Panc1 (cell line): ENCODE measurements around the gene CDC42. TPM values are rescaled to one million over a fixed set of nuclear protein-coding genes. Genes with fewer than 3 reads are reported as not detected.

ENCODE experiments used
- ATAC-seq: fragments of 200-7000 bp; cut with Tn5 transposase; 2 replicates; pipeline ENCODE4 v1.9.1; 2020; ENCODE audit warnings: mild to moderate bottlenecking, moderate library complexity
- BruUV-seq: library from RNA; stranded (reverse); fragments of 400-500 nt; replicated peaks from 2 replicates; lab custom pipeline; 2021; lab: Mats Ljungman, UMichigan
- CTCF ChIA-PET: fragments of 300-600 bp; sonication (Branson Sonifier 250); formaldehyde crosslinking; loops from one replicate; lab custom pipeline; 2022; ENCODE audit warnings: antibody characterized with exemption; lab: Charles Lee
- POLR2A ChIA-PET: fragments of 300-600 bp; sonication (Branson Sonifier 250); formaldehyde crosslinking; loops from one replicate; lab custom pipeline; 2022; ENCODE audit warnings: antibody characterized with exemption; lab: Charles Lee
- DNase-seq: peaks from one replicate; pipeline ENCODE4 v3.0.0-alpha.2; 2010; ENCODE audit warnings: low read depth, low spot score
- H3K27ac ChIP-seq: 2 replicates; pipeline ENCODE4 v1.5.1; 2011; ENCODE audit warnings: mild to moderate bottlenecking, low read length, inconsistent platforms
- H3K27me3 ChIP-seq: fragments of 200-500 bp; sonication (Bioruptor generic); 2 replicates; pipeline ENCODE4 v1.6.0; 2014; ENCODE audit warnings: low read length, inconsistent platforms; ENCODE audit not compliant: control insufficient read depth, insufficient read depth
- H3K36me3 ChIP-seq: fragments of 200-500 bp; sonication (Bioruptor generic); 2 replicates; pipeline ENCODE4 v1.5.1; 2014; ENCODE audit warnings: inconsistent platforms, mild to moderate bottlenecking, low read length, moderate library complexity; ENCODE audit not compliant: control insufficient read depth, insufficient read depth
- H3K4me1 ChIP-seq: 2 replicates; pipeline ENCODE4 v1.5.1; 2011; ENCODE audit warnings: inconsistent platforms, mild to moderate bottlenecking, low read length, moderate library complexity; ENCODE audit not compliant: control insufficient read depth, insufficient read depth
- H3K4me3 ChIP-seq, 2 experiments: 2 replicates each; pipeline ENCODE4 v1.5.1; 2011 to 2012; ENCODE audit warnings: low read depth in 2 of 2, low read length in 2 of 2, mild to moderate bottlenecking in 2 of 2, inconsistent platforms in 1 of 2, moderate library complexity in 1 of 2
- H3K9me3 ChIP-seq: fragments of 200-500 bp; sonication (Bioruptor generic); 2 replicates; pipeline ENCODE4 v1.5.1; 2014; ENCODE audit warnings: low read depth, mild to moderate bottlenecking, inconsistent platforms, low read length, moderate library complexity; ENCODE audit not compliant: control insufficient read depth, insufficient read depth
- CTCF ChIP-seq: fragments of 450-650 bp; IDR thresholded peaks from 2 replicates; pipeline ENCODE4 v1.5.1; 2017; ENCODE audit warnings: mild to moderate bottlenecking
- POLR2AphosphoS5 ChIP-seq: IDR thresholded peaks from 2 replicates; pipeline ENCODE4 v1.6.1; 2012; ENCODE audit warnings: mild to moderate bottlenecking, low read depth, low read length, moderate library complexity
- SIN3A ChIP-seq: IDR thresholded peaks from 2 replicates; pipeline ENCODE4 v1.6.1; 2012; ENCODE audit warnings: low read depth, mild to moderate bottlenecking, low read length, moderate library complexity, borderline replicate concordance; ENCODE audit not compliant: insufficient read depth
- TCF7L2 ChIP-seq: IDR thresholded peaks from 2 replicates; pipeline ENCODE4 v1.6.1; 2011; ENCODE audit warnings: mild to moderate bottlenecking, low read depth, low read length, inconsistent platforms
- in situ Hi-C: cut with HindIII; loops from 2 replicates; pipeline ENCODE4 v1.10.0; 2016; ENCODE audit warnings: low sequenced_read_pairs, low pct_unique_long_range_greater_than_20kb
- intact Hi-C: fragments of 100-400 bp; cut with micrococcal nuclease; formaldehyde crosslinking; loops from one replicate; pipeline ENCODE4 v1.10.0; 2022; ENCODE audit not compliant: unreplicated experiment
- total RNA-seq: library from RNA; stranded (reverse); gene quantifications from one replicate; pipeline ENCODE4 v1.2.1, GENCODE V29; 2021; ENCODE audit not compliant: unreplicated experiment
- TF ChIP-seq, protein P1 (sequence below), 2 experiments: IDR thresholded peaks; 2 replicates each; pipeline ENCODE4 v1.6.1; 2011 to 2012; ENCODE audit warnings: low read depth in 2 of 2, control low read depth in 1 of 2, low read length in 1 of 2, mild to moderate bottlenecking in 1 of 2, moderate library complexity in 1 of 2; ENCODE audit not compliant: insufficient read depth in 1 of 2

Gene CDC42
- total RNA-seq, 1 experiment from 2014 or later: 240 TPM

DNA sequence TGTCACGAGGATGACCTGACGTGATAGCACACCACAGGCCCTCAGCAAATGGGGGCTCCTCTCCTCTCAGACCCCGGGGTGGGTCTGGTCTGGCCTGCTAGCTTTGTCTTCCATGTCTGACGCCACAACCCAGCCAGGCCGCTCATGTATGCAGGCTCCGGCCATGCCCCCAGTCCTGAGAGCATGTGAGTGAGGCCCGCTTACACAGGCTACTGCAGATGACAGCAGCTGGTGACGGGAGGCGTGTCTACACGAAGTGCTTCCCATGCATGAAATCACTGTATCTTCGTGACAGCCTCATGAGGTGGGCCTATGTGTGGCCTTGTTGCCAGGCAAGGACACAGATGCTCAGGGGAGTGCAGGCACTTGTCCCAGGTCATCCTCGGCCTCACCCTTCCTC lies 74.0 kb downstream of the CDC42 start:
- H3K9me3 ChIP-seq: no peaks in the 10 kb centered on the region
- no peak overlapping the region for H3K4me3 ChIP-seq
- no peaks in the 10 kb centered on the region for H3K36me3 ChIP-seq
- intact Hi-C loops: no loop called here
- BruUV-seq: no TSS peak
- ChIA-PET POLR2A (no interaction called here), CTCF (no interaction called here)
- peaks cover 9% of the 10 kb centered on the region; the same call in 1 of the 2 replicates for H3K4me1 ChIP-seq
- ATAC-seq (no peak), DNase-seq (no peak)
- in situ Hi-C loops: no loop called here
- H3K27ac ChIP-seq: no peak overlapping the region
- H3K27me3 ChIP-seq: no peaks in the 10 kb centered on the region
- no peak for TF ChIP-seq POLR2AphosphoS5
- TF ChIP-seq, protein P1, sequence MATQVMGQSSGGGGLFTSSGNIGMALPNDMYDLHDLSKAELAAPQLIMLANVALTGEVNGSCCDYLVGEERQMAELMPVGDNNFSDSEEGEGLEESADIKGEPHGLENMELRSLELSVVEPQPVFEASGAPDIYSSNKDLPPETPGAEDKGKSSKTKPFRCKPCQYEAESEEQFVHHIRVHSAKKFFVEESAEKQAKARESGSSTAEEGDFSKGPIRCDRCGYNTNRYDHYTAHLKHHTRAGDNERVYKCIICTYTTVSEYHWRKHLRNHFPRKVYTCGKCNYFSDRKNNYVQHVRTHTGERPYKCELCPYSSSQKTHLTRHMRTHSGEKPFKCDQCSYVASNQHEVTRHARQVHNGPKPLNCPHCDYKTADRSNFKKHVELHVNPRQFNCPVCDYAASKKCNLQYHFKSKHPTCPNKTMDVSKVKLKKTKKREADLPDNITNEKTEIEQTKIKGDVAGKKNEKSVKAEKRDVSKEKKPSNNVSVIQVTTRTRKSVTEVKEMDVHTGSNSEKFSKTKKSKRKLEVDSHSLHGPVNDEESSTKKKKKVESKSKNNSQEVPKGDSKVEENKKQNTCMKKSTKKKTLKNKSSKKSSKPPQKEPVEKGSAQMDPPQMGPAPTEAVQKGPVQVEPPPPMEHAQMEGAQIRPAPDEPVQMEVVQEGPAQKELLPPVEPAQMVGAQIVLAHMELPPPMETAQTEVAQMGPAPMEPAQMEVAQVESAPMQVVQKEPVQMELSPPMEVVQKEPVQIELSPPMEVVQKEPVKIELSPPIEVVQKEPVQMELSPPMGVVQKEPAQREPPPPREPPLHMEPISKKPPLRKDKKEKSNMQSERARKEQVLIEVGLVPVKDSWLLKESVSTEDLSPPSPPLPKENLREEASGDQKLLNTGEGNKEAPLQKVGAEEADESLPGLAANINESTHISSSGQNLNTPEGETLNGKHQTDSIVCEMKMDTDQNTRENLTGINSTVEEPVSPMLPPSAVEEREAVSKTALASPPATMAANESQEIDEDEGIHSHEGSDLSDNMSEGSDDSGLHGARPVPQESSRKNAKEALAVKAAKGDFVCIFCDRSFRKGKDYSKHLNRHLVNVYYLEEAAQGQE (IDR thresholded peaks at IDR 0.05; ENCODE audit: insufficient read depth in 1 of 2, low read depth in 2 of 2, low read length in 1 of 2): no peak
- no peak for TF ChIP-seq SIN3A
- TF ChIP-seq TCF7L2: no peak
- no peak for TF ChIP-seq CTCF

DNA sequence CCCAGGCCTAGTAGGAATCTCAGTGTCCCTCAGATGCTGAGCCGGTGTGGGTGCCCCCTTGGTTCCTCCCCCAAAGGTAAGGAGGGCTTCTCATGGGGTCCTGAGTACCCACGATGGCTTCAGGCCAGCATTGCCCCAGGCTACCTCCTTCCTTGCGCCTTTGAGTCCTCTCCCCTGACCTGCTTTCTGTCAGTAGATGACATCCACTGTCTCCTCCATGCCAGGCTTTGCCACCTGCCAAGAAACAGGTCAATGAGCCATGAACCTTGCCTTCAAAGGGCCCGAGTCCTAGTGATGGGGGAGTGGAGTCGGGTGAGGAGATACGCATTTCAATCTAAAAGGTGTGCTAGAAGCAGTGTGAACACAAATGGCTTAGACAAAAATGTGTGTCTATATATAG lies 74.7 kb downstream of the CDC42 start:
- Histone ChIP-seq H3K36me3 (no peaks in the 10 kb centered on the region), H3K9me3 (no peaks in the 10 kb centered on the region), H3K4me1 (peaks cover 13% of the 10 kb centered on the region), H3K27ac (no peak overlapping the region), H3K4me3 (no peak overlapping the region), H3K27me3 (no peaks in the 10 kb centered on the region)
- ATAC-seq: no peak
- no peak for DNase-seq
- no TSS peak for BruUV-seq
- in situ Hi-C loops (no loop called here), intact Hi-C loops (no loop called here)
- TF ChIP-seq TCF7L2 (no peak), SIN3A (no peak), CTCF (no peak), POLR2AphosphoS5 (no peak)
- TF ChIP-seq, protein P1 (IDR thresholded peaks at IDR 0.05; ENCODE audit: insufficient read depth in 1 of 2, low read depth in 2 of 2, low read length in 1 of 2): no peak
- ChIA-PET POLR2A (no interaction called here), CTCF (no interaction called here)
